Measurements from ENCODE around the gene RANBP1.

Gene RANBP1

GRCh38 chr22:20089226-20089976 lies 26.5 kb upstream of the RANBP1 start:
- no peak for DNase-seq

DNA sequence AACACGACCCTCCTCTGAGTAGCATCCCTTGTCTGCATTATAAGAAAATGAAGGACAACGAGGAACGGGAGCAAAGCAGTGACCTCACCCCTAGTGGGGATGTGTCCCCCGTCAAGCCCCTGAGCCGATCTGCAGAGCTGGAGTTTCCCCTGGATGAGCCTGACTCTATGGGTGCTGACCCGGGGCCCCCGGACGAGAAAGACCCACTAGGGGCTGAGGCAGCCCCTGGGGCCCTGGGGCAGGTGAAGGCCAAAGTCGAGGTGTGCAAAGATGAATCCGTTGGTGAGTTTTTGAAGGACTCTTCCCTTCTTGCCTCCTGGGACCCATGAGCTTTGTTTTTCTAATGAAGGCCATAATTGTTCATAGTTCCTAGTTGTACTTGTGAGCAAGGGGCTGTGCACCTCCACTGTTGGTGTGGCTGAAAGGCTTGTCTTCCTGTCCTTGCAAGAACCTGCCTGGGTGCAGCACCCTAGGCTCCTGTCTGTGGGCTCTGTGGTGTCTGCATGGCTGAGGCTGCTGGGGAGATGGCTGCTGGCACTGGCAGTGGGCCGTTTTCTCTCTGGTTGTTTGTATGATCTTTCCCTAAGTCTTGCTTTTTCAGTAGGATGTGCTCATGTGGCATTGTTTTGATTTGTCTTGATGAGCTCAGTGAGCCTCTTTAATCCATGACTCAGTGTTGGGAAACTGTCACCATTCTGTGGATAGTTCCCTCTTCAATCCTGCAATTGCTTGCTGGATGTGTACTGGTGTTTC lies 25.8 kb upstream of the RANBP1 start:
- no peak for DNase-seq

GRCh38 chr22:20090730-20091240 lies 25.1 kb upstream of the RANBP1 start:
- DNase-seq = no peak

DNA sequence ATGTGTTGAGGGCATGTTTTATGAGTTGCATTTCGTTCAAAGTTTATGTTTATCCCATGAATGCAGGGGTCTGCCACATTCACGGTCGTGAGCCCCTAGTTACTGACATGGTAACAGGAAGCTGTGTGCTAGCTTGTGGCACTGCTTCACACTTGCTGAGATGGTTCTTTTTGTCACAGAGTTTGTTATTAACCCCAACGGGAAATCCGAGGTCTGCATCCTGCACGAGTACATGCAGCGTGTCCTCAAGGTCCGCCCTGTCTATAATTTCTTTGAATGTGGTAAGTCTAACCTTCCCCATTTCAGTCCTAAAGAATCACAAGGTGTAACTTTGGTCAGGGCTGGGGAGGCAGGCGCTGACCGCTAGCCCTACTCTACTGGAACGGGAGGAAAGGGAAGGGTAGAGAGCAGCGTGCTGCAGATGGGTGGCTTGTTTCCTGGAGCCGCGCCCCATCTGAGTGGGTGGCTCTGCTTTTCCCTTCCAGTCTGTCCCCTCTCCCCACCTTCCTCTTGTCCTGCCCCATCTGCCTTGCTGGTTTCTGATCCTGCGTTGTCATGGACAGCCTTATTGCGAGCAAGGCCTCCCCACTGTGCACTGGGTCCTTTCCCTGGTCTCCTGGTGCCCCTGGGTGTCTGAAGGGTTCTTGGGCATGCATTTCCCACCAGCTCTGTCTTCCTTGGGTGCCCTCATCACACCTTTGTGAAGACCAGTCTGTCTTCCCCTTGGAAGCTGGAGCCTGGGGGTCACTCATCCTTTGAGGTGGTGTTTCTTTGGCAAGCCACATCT lies 24.0 kb upstream of the RANBP1 start:
- DNase-seq = no peak

DNA sequence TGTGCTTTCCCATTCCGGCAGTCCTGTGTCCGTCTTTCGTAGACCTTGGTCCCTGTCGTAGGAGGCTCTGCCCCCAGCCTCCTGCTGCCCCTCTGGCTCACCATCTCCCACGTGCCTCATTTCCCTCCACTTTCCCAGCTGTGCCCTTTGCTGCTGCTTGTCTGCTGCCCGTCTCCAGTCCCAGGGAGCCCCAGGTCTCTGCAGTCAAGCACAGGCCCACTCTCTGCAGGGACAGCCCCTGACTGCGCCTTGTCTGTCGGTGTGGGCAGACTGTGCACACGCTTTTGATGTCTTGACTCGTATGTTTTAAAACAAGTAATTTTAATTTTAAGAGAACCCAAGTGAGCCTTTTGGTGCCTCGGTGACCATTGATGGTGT lies 23.4 kb upstream of the RANBP1 start:
- DNase-seq = no peak

GRCh38 chr22:20093418-20094196 lies 22.3 kb upstream of the RANBP1 start:
- no peak for DNase-seq

DNA sequence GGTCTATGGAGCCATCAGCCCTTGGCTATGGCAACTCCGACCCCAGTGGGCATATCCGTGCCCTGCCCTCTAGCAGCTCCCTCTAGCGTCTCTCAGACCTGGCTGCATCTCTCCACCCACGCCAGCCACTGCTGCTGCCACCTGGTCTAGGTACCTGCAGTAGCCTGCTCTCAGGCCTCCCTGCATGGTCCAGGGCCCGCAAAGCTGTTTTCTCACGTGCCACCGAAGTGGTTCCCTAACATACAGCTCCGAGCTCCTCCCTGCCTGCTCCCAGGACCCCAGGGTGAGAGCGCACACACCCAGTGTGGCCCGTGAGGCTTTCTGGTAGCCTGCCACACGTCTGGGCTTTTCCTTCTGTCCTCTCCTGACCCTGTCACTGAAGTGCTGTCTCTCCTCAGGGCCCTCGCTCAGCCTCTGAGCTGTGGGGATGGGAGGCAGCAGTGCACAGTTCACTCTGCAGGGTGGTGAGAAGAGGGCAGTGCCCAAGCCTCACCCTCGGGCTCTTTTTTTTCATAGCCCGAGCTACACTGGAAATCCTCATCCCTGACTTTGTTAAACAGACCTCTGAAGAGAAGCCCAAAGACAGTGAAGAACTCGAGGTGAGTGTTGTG lies 21.6 kb upstream of the RANBP1 start:
- no peak for DNase-seq

DNA sequence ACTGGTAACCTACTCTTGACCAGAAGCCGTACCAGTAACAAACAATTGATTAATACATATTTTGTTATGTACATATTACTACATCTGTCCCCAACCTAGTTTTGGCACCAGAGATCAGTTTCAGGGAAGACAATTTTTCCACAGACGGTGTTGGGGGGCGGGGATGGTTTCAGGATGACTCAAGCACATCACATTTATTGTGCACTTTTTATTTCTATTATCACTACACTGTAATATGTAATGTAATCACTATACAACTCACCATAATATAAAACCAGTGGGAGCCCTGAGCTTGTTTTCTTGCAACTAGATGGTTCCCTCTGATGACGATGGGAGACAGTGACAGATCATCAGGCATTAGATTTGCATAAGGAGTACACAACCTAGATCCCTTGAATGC lies 20.4 kb upstream of the RANBP1 start:
- no peak for DNase-seq

- DNase-seq = no peak
These were observed 19.1 kb upstream of the RANBP1 start for GRCh38 chr22:20096574-20097420.

GRCh38 chr22:20099099-20099711 lies 16.7 kb upstream of the RANBP1 start:
- DNase-seq = no peak

GRCh38 chr22:20101638-20102037 lies 14.3 kb upstream of the RANBP1 start:
- DNase-seq = no peak

DNA sequence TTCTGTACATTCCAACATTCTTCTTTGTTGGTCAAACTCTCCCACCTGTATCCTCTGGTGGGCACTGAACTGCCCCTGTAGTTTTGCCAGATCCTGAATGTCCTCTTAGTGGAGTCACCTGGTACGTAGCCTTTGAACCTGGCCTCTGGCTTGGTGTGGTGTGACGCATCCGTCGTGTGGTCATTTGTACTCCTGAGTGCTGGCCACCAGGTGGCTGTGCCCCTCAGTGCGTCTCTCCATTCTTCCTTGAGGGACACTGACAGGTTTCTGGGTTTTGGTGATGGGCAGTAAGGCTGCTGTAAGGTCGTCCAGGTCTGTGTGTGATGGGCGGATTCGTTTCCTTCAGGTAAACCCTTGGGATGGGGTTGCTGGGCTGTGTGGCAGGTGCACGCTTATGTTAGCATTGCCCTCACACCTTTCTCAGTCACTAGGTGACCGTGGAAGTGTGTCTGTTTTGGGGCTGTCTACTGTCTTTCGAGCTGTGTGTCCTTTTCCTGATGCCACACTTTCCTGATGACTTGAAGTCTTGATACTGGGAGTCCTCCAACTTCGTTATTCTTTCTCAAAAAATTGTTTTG lies 13.6 kb upstream of the RANBP1 start:
- no peak for DNase-seq

GRCh38 chr22:20105456-20106204 lies 10.3 kb upstream of the RANBP1 start:
- DNase-seq = no peak

DNA sequence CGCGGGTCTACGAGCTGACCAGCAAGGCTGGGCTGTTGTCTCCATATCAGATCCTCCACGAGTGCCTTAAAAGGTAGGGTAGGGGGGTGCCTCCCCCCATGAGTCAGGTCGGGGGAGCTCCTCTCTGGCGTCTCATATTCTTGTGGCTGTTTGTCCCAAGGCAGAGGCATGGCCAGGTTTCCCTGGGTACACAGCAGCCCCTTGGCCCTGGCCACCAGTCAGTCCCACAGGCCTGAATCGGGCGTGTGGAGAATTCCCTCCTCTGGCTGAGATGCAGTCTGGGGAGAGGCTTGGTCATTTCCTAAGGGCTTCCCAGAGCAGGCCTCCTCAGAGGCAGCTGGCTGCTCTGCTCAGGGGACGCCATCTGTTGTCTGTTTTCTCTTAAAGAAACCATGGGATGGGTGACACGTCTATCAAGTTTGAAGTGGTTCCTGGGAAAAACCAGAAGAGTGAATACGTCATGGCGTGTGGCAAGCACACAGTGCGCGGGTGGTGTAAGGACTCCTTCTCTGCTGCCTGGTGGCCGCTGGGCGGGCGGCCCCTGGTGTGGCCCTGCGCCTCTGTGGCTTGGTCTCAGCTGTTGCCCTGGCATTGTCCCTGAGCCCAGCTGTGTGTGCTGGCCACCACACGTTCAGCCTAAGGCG lies 9.6 kb upstream of the RANBP1 start:
- no peak for DNase-seq

DNA sequence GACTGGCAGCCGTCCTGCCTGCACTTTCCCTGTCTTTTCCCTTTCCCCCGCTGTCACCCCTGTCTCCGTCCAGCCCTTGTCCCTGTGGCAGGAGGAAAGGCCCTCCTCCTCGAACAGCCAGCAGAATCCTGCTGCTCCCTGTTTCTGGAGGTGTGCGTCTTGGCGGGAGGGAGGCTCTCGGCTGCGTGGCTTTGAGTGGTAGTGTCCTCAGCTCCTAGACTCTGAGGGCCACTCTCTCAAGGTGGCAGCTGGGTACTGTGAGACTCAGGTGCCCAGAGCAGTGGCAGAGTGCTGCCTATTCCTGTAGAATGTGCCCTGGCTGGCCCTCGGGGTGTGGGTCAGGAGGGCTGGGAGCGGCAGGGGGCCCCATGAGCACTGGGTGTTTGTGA lies 9.1 kb upstream of the RANBP1 start:
- DNase-seq = no peak

GRCh38 chr22:20107471-20107901 lies 8.4 kb upstream of the RANBP1 start:
- DNase-seq = no peak

DNA sequence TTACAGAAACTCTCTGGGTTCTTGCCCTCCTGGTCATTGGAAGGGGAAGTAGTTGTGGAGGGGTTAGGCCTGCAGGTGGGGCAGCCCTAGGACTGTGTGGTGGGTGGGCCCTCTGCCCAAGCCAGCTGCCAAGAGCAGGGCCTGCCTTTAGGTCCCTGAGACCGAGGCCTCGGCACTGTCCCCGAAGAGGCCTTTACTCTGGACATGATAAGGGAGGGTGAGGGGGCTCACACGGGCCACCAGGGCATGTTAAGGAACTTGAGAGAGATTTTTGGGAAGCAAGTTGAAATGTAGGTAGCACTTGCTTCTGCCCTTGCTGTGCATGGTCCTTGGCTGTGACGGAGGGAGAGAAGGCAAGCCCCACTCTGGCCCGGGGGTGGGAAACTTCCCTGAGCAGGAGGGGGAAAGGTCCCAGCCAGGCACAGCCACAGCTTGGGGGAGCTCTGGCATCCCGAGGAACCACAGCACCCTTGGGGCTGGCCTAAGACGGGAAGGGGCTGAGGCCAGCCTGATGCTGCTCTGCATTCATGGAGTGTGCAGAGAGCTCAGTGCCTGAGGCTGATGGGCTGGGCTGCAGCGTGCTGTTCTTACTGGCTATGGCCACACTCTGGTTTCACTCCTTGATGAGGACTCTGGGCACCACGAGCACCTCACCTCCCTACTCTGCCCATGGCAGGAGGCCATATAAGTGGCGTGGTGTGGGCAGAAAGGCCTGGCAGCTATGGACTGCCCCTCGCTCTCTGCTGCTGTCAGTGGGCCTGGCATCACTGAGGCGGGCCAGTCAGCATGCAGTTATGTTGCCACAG lies 7.8 kb upstream of the RANBP1 start:
- DNase-seq = no peak

DNA sequence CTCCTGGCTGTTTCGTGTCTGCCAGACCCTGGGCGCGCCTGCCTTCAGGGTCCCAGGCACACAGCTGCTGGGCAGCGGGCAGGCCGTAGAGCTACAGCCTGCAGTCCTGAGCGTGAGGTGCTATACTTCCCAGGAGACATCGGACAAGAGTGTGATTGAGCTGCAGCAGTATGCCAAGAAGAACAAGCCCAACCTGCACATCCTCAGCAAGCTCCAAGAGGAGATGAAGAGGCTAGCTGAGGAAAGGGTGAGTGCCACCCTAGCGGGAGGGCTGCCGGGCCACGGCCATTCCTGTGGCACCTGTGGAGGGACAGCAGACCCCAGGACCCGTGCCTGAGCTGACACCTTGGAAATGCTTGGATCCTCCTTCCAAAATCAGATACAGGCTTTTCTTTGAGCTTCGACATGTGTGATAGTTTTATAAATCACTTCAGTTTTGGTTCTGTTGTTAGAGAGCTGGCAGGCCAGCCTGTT lies 7.1 kb upstream of the RANBP1 start:
- no peak for DNase-seq

Data from activated T-cell treated with anti-CD3 and anti-CD28 coated beads, Interleukin-2, amount 50 U/mL, for 1 hour (primary cell).